ENCODE data around the gene TCIRG1. TPM values are rescaled to one million over a fixed set of nuclear protein-coding genes. Genes with fewer than 3 reads are reported as not detected.

The TCIRG1 gene, protein sequence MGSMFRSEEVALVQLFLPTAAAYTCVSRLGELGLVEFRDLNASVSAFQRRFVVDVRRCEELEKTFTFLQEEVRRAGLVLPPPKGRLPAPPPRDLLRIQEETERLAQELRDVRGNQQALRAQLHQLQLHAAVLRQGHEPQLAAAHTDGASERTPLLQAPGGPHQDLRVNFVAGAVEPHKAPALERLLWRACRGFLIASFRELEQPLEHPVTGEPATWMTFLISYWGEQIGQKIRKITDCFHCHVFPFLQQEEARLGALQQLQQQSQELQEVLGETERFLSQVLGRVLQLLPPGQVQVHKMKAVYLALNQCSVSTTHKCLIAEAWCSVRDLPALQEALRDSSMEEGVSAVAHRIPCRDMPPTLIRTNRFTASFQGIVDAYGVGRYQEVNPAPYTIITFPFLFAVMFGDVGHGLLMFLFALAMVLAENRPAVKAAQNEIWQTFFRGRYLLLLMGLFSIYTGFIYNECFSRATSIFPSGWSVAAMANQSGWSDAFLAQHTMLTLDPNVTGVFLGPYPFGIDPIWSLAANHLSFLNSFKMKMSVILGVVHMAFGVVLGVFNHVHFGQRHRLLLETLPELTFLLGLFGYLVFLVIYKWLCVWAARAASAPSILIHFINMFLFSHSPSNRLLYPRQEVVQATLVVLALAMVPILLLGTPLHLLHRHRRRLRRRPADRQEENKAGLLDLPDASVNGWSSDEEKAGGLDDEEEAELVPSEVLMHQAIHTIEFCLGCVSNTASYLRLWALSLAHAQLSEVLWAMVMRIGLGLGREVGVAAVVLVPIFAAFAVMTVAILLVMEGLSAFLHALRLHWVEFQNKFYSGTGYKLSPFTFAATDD
- total RNA-seq: 115 and 147 TPM in 2 replicates

DNA sequence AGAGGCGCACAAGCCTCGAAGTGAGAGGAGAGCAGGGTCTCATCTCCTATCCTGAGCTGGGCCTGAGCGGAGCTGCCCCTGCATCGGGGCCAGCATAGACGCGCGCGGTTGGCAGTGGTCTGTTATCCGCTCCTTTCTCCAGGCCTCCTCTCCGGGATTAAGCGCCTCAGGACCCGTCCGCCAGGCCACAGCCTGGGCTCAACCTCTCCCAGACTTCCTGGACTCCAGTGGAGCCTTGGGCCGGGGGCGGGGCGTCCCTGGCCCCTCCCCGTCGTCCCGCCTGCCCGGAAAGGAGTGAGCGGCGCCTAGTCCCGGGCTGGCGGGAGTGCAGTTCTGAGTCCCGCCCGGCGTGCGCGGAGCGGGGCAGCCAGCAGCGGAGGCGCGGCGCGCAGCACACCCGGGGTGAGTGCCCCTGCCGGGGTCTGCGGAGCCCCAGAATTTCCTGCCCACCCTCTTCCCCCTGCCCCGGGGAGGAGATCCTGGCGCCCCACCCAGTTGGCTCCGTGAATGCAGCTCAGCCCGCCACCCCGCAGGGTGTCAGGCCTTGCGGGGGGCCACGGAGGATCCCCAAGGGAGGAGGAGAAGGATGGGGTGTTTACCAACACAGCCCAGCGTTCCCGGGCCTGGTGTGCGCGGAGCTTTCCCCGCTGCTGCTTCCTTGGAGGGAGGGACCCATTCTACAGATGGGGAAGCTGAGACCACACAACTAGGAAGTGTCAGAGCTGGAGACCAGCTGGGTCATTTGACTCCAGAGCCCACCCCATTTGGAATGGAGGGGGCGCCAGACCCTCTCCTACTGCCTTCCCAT lies at the start of gene TCIRG1:
Gene TCIRG1 (plus strand): TSS at position 308 of the 808 bp plus-strand sequence. CDS start 2,247 bp downstream, outside the sequence.

DNA sequence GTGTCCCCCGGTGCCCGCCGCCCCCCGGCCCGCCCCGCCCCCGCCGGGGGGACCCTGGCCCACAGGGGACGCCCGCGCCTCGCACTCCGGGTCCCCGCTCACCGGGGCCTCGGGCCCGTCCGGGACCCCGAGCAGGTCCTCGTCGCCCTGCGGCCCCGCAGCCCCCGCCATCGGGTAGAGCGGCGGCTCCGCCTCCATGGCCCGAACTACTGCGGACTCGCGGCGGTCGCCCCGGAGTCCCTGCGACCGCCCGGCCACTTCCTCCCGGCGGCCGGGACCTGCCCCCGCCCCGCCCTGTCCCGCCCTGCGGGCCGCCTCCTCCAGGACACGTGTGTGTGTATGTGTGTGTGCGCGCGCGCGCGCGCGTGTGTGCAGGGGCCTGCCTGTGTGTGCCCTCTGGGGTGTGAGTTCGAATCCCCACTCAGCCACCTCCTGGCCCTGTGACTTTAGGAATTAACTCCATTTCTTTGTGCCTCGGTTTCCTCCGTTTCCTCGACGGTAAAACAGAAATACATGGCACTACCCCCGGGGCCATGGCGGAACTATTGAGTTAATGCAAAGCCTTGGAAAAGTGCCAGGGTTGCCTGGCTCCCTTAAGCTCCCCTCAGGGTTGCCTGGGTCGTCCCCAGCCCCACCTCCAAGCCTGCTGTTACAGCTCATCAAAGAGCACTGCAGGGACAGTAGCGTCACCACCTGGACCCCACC lies 34.8 kb upstream of the TCIRG1 start, which contains the start of gene UNC93B1:
Gene UNC93B1 (minus strand): TSS at position 252 of the 705 bp plus-strand sequence. CDS start 54 bp downstream, at position 198.

DNA sequence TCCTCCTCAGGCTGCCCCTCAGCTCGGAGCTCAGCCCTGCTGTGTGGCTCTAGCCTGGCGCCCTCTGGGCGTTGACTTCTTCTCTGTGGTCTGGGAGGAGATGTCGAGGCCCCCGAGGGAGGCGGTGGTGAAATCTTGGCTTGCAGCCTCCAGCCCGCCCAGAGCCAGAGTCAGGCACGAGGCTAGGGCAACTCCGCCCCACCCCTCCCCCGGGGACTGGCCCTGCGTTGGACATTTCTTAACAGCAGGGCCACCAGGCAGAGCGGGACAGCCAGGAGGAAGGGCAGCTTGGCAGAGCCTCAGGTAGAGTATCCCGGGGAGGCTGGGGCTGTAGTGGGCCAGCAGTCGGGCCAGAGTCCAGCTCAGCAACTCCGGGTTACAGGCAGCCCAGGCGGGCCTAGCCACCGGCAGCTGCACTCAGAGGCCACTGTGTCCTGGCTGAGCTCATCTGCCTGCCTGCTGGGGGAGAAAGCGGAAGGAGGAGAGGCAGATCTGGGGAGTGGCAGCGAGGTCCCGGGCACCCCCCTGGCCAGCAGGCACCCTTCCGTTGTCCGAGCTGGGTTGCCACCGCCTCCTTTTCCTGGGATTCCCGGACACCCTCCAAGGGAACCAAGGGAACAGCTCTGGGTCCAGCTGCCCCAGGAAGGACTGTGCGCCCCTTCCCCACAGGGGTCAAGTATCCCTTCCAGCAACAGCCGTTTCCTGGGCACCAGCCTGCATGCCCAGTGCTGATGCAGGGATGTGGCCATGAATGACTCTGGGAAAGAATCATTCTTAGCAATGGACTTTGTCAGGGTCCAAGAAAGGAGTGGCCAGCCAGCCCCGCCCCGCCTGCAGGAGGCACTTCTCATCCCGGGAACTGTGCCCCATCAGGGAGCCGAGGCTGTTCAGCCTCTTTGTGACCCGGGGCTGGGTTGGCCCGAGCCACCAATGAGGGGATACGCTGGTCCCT lies 28.5 kb upstream of the TCIRG1 start, which contains the start of gene ALDH3B1:
Gene ALDH3B1 (plus strand): TSS at position 238 of the 952 bp plus-strand sequence. CDS start 4,971 bp downstream, outside the sequence.

DNA sequence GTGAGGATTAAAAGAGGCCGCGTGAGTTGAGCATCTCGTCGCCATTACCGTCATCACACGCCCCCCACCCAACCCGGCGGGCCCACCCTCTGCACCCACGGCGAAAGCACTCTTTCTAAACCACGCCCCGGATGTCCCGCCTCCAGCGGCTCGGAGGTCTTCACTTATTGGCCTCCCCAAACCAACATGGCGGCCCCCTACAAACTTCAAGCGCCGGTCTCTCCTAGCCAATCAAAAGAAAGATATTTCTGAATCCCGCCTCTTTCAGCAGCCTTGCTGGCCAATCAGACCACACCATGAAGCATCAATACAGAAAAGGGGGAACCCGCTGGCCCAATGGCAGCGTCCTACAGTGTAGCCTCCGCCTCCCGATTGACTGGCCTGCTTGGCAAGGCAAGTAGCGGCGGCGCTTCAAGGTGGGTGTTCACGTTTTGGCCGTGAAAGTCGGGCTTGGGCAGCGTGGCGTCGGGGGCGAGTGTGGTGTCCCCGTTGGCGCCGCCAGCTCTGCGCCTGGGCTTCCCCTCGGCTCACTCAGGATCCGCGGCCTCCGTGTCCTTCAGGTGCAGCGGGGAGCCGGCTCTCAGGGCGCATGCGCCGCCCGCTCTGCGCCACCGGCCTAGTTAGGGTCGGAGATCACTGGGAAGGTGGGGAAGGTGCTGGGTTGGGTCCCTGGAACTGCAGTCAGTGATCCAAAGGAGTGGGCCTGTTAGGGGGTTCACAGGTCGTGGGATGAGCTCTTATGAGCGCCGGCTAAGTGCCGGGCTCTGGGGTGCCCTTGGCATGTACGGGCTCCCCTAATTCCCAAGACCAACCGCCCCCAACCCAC lies 8.3 kb upstream of the TCIRG1 start, which contains the start of gene NDUFS8:
Gene NDUFS8 (plus strand): TSS at position 364 of the 826 bp plus-strand sequence. CDS start 1,471 bp downstream, outside the sequence.

Other genes with a start within 250 kb of the TCIRG1 start
- gene UNC93B1, start 34.9 kb upstream of the TCIRG1 start, total RNA-seq: 28.8 and 50.7 TPM in 2 replicates
- 7.5 and 55.3 TPM in 2 replicates for gene ALDH3B1, start 28.7 kb upstream of the TCIRG1 start, total RNA-seq
- gene NDUFS8, start 8.3 kb upstream of the TCIRG1 start, total RNA-seq: 303 and 311 TPM in 2 replicates
- gene CHKA, start 82.4 kb downstream of the TCIRG1 start, total RNA-seq: 12.0 and 13.2 TPM in 2 replicates
- 7.5 and 10.8 TPM in 2 replicates for gene KMT5B, start 174.3 kb downstream of the TCIRG1 start, total RNA-seq
- gene C11orf24, start 232.9 kb downstream of the TCIRG1 start, total RNA-seq: 58.6 and 87.0 TPM in 2 replicates

Data from mesangial cell (primary cell).